Liver (tissue), 9 donors: ENCODE measurements around the gene DTD1. TPM values are rescaled to one million over a fixed set of nuclear protein-coding genes. Genes with fewer than 3 reads are reported as not detected.

ENCODE experiments used
- DNase-seq: peaks from one replicate; pipeline ENCODE4 v3.0.0-alpha.2; 2017; ENCODE audit warnings: low spot score
- H3K27ac ChIP-seq, 2 donors: one replicate each; pipeline ENCODE4 v1.7.0; 2013; ENCODE audit warnings: inconsistent platforms in 2 of 2, low read length in 2 of 2, control low read depth in 1 of 2, low read depth in 1 of 2, mild to moderate bottlenecking in 1 of 2
- H3K27me3 ChIP-seq, 4 donors: one replicate each; pipeline versions ENCODE4 v1.6.1 to v1.7.0; 2013; ENCODE audit warnings: low read length in 3 of 4, inconsistent platforms in 1 of 4, mild to moderate bottlenecking in 1 of 4, moderate library complexity in 1 of 4; ENCODE audit not compliant: control insufficient read depth in 4 of 4, insufficient read depth in 4 of 4
- H3K36me3 ChIP-seq, 4 donors: one replicate each; pipeline versions ENCODE4 v1.6.1 to v1.7.0; 2013; ENCODE audit warnings: low read length in 3 of 4, mild to moderate bottlenecking in 3 of 4, low read depth in 1 of 4, moderate library complexity in 1 of 4; ENCODE audit not compliant: control insufficient read depth in 4 of 4, insufficient read depth in 3 of 4
- H3K4me1 ChIP-seq, 4 donors: one replicate each; pipeline versions ENCODE4 v1.6.1 to v1.7.0; 2013; ENCODE audit warnings: low read length in 3 of 4, mild to moderate bottlenecking in 3 of 4, moderate library complexity in 1 of 4; ENCODE audit not compliant: control insufficient read depth in 4 of 4, insufficient read depth in 4 of 4
- H3K4me3 ChIP-seq, 3 donors: one replicate each; pipeline versions ENCODE4 v1.6.1 to v1.7.0; 2013; ENCODE audit warnings: low read length in 3 of 3, control low read depth in 1 of 3, low read depth in 1 of 3, mild to moderate bottlenecking in 1 of 3
- H3K9ac ChIP-seq, 2 donors: one replicate each; pipeline ENCODE4 v1.7.0; 2013; ENCODE audit warnings: low read length in 2 of 2, mild to moderate bottlenecking in 2 of 2, moderate library complexity in 2 of 2, control low read depth in 1 of 2, low read depth in 1 of 2
- H3K9me3 ChIP-seq, 4 donors: one replicate each; pipeline versions ENCODE4 v1.6.1 to v1.7.0; 2013; ENCODE audit warnings: low read length in 3 of 4; ENCODE audit not compliant: control insufficient read depth in 4 of 4
- ATF3 ChIP-seq: IDR thresholded peaks from 2 replicates; pipeline ENCODE4 v1.6.1; 2016; ENCODE audit warnings: antibody characterized with exemption
- EGR1 ChIP-seq, 2 donors: IDR thresholded peaks; 2 replicates each; pipeline ENCODE4 v1.6.1; 2016 to 2018; ENCODE audit warnings: antibody characterized with exemption in 2 of 2, low read depth in 2 of 2
- FOXA2 ChIP-seq: IDR thresholded peaks from 2 replicates; pipeline ENCODE4 v1.6.1; 2016; ENCODE audit warnings: antibody characterized with exemption
- HNF4A ChIP-seq, 2 donors: conservative IDR thresholded peaks; 2 replicates each; pipeline ENCODE4 v1.6.1; 2016; ENCODE audit warnings: antibody characterized with exemption in 2 of 2, mild to moderate bottlenecking in 2 of 2
- JUND ChIP-seq, 2 donors: IDR thresholded peaks; 2 replicates each; pipeline ENCODE4 v1.6.1; 2016; ENCODE audit warnings: antibody characterized with exemption in 2 of 2
- NR2F2 ChIP-seq: IDR thresholded peaks from 2 replicates; pipeline ENCODE4 v1.6.1; 2016; ENCODE audit warnings: antibody characterized with exemption
- RAD21 ChIP-seq, 2 donors: IDR thresholded peaks; 2 replicates each; pipeline ENCODE4 v1.6.1; 2016; ENCODE audit warnings: antibody characterized with exemption in 2 of 2, mild to moderate bottlenecking in 2 of 2
- REST ChIP-seq: IDR thresholded peaks from 2 replicates; pipeline ENCODE4 v1.6.1; 2016; ENCODE audit warnings: antibody characterized with exemption, mild to moderate bottlenecking
- RXRA ChIP-seq, 2 donors: IDR thresholded peaks; 2 replicates each; pipeline ENCODE4 v1.6.1; 2017 to 2018; ENCODE audit warnings: antibody characterized with exemption in 2 of 2, mild to moderate bottlenecking in 1 of 2
- SP1 ChIP-seq: IDR thresholded peaks from 2 replicates; pipeline ENCODE4 v1.6.1; 2018; ENCODE audit warnings: antibody characterized with exemption, mild to moderate bottlenecking
- WGBS: extraction: QIAGEN DNeasy Blood & Tissue Kit; methylation state at CpG from one replicate; pipeline ENCODE4 v1.1.7; 2013; 5-methylcytosine and 5-hydroxymethylcytosine counted together
- polyA plus RNA-seq, 2 donors: library from polyadenylated mRNA; stranded (reverse) in 1 of 2; unstranded in 1 of 2; fragments of 200-250 nt in 1 of 2; fragments of >200 nt in 1 of 2; fragmentation: Nextera tagmentation in 1 of 2; extraction: Ambion mirVana in 1 of 2; gene quantifications; one replicate each; pipeline versions ENCODE4 v1.2.1 to v1.2.3, GENCODE V29; 2013 to 2015
- total RNA-seq, 2 donors: library from RNA; depleted of rRNA; stranded (reverse); fragments of >200 nt; gene quantifications; one replicate each; pipeline ENCODE4 v1.2.3, GENCODE V29; 2014
- TF ChIP-seq, protein P1 (sequence below): IDR thresholded peaks from 2 replicates; pipeline ENCODE4 v1.6.1; 2016; ENCODE audit warnings: antibody characterized with exemption
- donor health status: healthy.
- donor health status: healthy.
- donor health status: healthy.
- donor health status: healthy.
- donor health status: healthy.

The DTD1 gene
- total and polyA plus RNA-seq, 4 donors: 7.8 to 11.3 (median 10.1) TPM

DNA sequence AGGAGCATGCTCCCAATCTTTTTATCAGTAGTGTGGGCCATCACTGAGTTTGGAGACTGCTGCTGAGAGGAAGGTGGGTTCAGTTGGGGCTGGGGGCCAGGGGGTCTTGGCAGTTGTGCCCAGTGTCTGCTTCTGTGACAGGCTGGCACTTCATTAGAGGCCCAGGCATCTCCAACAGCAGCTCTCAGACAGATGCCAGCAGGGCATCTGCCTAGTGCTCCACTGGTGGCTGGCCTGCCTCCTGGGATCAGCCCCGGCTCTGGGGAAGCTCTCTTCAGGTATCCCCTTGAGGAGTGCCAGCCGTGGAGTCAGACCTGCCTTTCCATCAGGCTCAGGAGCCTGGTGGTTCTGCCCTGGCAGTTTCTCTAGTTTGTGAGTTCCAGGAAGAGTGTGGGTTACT, 77.3 kb downstream of the DTD1 start:
- no peak for TF ChIP-seq REST
- TF ChIP-seq SP1: no peak
- H3K4me1 ChIP-seq: no peaks in the 10 kb centered on the region
- no peak overlapping the region for H3K27ac ChIP-seq
- WGBS: 93% methylated on average over 2 of the region's 2 CpGs
- no peaks in the 10 kb centered on the region for H3K27me3 ChIP-seq
- no peak overlapping the region for H3K9ac ChIP-seq
- H3K36me3 ChIP-seq: no peaks in the 10 kb centered on the region
- no peak for DNase-seq
- H3K9me3 ChIP-seq: no peaks in the 10 kb centered on the region
- H3K4me3 ChIP-seq: no peak overlapping the region

DNA sequence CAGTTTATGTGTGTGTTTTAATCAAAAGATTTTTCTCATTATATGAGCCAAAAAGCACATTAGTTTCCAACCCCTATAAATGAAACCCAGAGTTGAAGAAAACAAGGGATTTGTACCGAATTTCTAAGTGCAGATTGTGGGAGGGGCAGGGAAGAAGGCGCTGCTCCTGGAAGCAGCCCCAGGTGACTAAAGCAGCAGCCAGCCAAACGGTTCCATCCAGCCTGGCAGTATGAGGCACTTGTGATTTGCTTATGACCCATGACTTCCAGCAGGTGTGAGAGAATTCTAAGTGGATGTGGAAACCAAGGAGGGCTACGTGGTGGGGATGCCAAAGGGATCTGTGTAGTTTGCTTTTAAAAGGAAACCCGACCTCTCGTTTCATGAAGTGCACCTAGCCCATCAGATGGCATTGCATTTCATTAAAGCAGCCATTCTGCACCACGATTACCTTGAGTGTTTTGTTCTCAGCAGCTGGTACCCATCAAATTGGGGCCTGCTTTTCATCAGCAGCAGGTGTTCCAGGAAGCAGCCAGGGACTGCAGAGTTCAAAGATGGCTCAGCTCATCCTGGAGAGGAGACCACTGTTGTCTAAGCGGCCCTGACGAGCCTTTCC, 79.1 kb downstream of the DTD1 start:
- Histone ChIP-seq H3K27me3 (no peaks in the 10 kb centered on the region), H3K4me1 (no peaks in the 10 kb centered on the region), H3K9me3 (no peaks in the 10 kb centered on the region), H3K4me3 (no peak overlapping the region), H3K9ac (no peak overlapping the region), H3K27ac (no peak overlapping the region), H3K36me3 (no peaks in the 10 kb centered on the region)
- 87% methylated on average over 9 of the region's 9 CpGs for WGBS
- no peak for TF ChIP-seq RAD21 (IDR thresholded peaks at IDR 0.05)
- TF ChIP-seq ATF3: no peak
- TF ChIP-seq, protein P1, sequence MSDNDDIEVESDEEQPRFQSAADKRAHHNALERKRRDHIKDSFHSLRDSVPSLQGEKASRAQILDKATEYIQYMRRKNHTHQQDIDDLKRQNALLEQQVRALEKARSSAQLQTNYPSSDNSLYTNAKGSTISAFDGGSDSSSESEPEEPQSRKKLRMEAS: no peak
- no peak for TF ChIP-seq FOXA2
- TF ChIP-seq REST: no peak
- TF ChIP-seq RXRA (IDR thresholded peaks at IDR 0.05): no peak
- no peak for TF ChIP-seq HNF4A (conservative IDR thresholded peaks at IDR 0.05)
- no peak for TF ChIP-seq SP1
- no peak for TF ChIP-seq JUND (IDR thresholded peaks at IDR 0.05)
- no peak for TF ChIP-seq EGR1 (IDR thresholded peaks at IDR 0.05; ENCODE audit: low read depth in 2 of 2)
- no peak for TF ChIP-seq NR2F2
- DNase-seq: no peak
